ENCODE measurements around the gene MRPL19. TPM values are rescaled to one million over a fixed set of nuclear protein-coding genes. Genes with fewer than 3 reads are reported as not detected.
A peak's percentile ranks its signal among the peaks of the same experiment; 100 is the strongest.

MRPL19 gene
- total RNA-seq, 1 experiment from 2014 or later = 85.9 TPM

- no peaks in the 10 kb centered on the region for H3K36me3 ChIP-seq (ENCODE audit: low read depth, low read length)
- no peaks in the 10 kb centered on the region for H3K9me3 ChIP-seq (ENCODE audit: low read length)
- ChIA-PET POLR2A (ENCODE audit: unreplicated experiment) (no interaction called here), CTCF (no interaction called here)
- no TSS peak for BruUV-seq (replicated peaks)
- DNase-seq = no peak
- H4K20me1 ChIP-seq (ENCODE audit: low read length) = no peaks in the 10 kb centered on the region
- intact Hi-C loops (cut with micrococcal nuclease) = no loop called here
- H3K4me3 ChIP-seq (ENCODE audit: low read length) = no peak overlapping the region
- ATAC-seq = no peak
- H3K27ac ChIP-seq (ENCODE audit: low read length) = no peak overlapping the region
- no peak overlapping the region for H3K9ac ChIP-seq (ENCODE audit: low read length)
- no peaks in the 10 kb centered on the region for H3K79me2 ChIP-seq (ENCODE audit: low read length)
- no peaks in the 10 kb centered on the region for H3K9me2 ChIP-seq (replicated peaks; ENCODE audit: low read length)
- H3F3A ChIP-seq (ENCODE audit: low read length, unreplicated experiment) = peaks cover 4% of the 10 kb centered on the region
- no peaks in the 10 kb centered on the region for H3K27me3 ChIP-seq (ENCODE audit: low read length)
- no peak for TF ChIP-seq EZH2phosphoT487 (IDR thresholded peaks at IDR 0.05; ENCODE audit: borderline replicate concordance, low read length)
- no peak for TF ChIP-seq EZH2 (IDR thresholded peaks at IDR 0.05; ENCODE audit: low read length, unreplicated experiment)
- TF ChIP-seq CTCF (conservative IDR thresholded peaks at IDR 0.05; ENCODE audit: low read depth, low read length) = no peak
- no peak overlapping the region for H2AFZ ChIP-seq (ENCODE audit: low read length)
- H3K4me2 ChIP-seq (ENCODE audit: low read length) = no peak overlapping the region
- H3K4me1 ChIP-seq (ENCODE audit: insufficient read depth, low read length) = peaks cover 22% of the 10 kb centered on the region
These were observed 24.1 kb upstream of the MRPL19 start for GRCh38 chr2:75622500-75622899.

- Histone ChIP-seq H3K79me2 (ENCODE audit: low read length) (no peaks in the 10 kb centered on the region), H3F3A (ENCODE audit: low read length, unreplicated experiment) (peaks cover 4% of the 10 kb centered on the region), H3K9me3 (ENCODE audit: low read length) (no peaks in the 10 kb centered on the region), H3K4me3 (ENCODE audit: low read length) (no peak overlapping the region), H3K4me1 (ENCODE audit: insufficient read depth, low read length) (peaks cover 22% of the 10 kb centered on the region), H3K4me2 (ENCODE audit: low read length) (no peak overlapping the region), H3K36me3 (ENCODE audit: low read depth, low read length) (no peaks in the 10 kb centered on the region), H2AFZ (ENCODE audit: low read length) (no peak overlapping the region), H3K9me2 (replicated peaks; ENCODE audit: low read length) (no peaks in the 10 kb centered on the region), H4K20me1 (ENCODE audit: low read length) (no peaks in the 10 kb centered on the region), H3K27me3 (ENCODE audit: low read length) (no peaks in the 10 kb centered on the region), H3K9ac (ENCODE audit: low read length) (no peak overlapping the region), H3K27ac (ENCODE audit: low read length) (no peak overlapping the region)
- no peak for DNase-seq
- CTCF ChIA-PET = no interaction called here
- POLR2A ChIA-PET (ENCODE audit: unreplicated experiment) = no interaction called here
- no peak for TF ChIP-seq CTCF (conservative IDR thresholded peaks at IDR 0.05; ENCODE audit: low read depth, low read length)
- no peak for TF ChIP-seq EZH2 (IDR thresholded peaks at IDR 0.05; ENCODE audit: low read length, unreplicated experiment)
- no peak for TF ChIP-seq EZH2phosphoT487 (IDR thresholded peaks at IDR 0.05; ENCODE audit: borderline replicate concordance, low read length)
- intact Hi-C loops (cut with micrococcal nuclease) = no loop called here
- no TSS peak for BruUV-seq (replicated peaks)
- ATAC-seq = no peak
These were observed 23.7 kb upstream of the MRPL19 start for GRCh38 chr2:75622929-75623328.

- Histone ChIP-seq H2AFZ (ENCODE audit: low read length) (no peak overlapping the region), H4K20me1 (ENCODE audit: low read length) (no peaks in the 10 kb centered on the region), H3K9me2 (replicated peaks; ENCODE audit: low read length) (no peaks in the 10 kb centered on the region), H3K27ac (ENCODE audit: low read length) (no peak overlapping the region), H3K79me2 (ENCODE audit: low read length) (no peaks in the 10 kb centered on the region), H3K36me3 (ENCODE audit: low read depth, low read length) (no peaks in the 10 kb centered on the region), H3K4me3 (ENCODE audit: low read length) (no peak overlapping the region), H3K9me3 (ENCODE audit: low read length) (no peaks in the 10 kb centered on the region), H3K4me1 (ENCODE audit: insufficient read depth, low read length) (no peaks in the 10 kb centered on the region), H3K27me3 (ENCODE audit: low read length) (no peaks in the 10 kb centered on the region), H3K9ac (ENCODE audit: low read length) (no peak overlapping the region), H3K4me2 (ENCODE audit: low read length) (peak overlapping the region; percentile 20; the same call in 1 of the 2 replicates), H3F3A (ENCODE audit: low read length, unreplicated experiment) (no peaks in the 10 kb centered on the region)
- ChIA-PET CTCF (interaction anchor here (0.6 to 1.7 kb wide), 13 partner anchors 12 to 163 kb away, joined by 3 to 17 read pairs (median 4); partner anchors contain the start of gene EVA1A), POLR2A (ENCODE audit: unreplicated experiment) (no interaction called here)
- intact Hi-C loops (cut with micrococcal nuclease) = loop anchor here (1.0 kb wide), 3 partner anchors 19 to 163 kb away; no protein-coding TSS in a partner anchor
- DNase-seq (peak; percentile 90), ATAC-seq (peak; percentile 96)
- no TSS peak for BruUV-seq (replicated peaks)
- TF ChIP-seq EZH2 (IDR thresholded peaks at IDR 0.05; ENCODE audit: low read length, unreplicated experiment) (no peak), CTCF (conservative IDR thresholded peaks at IDR 0.05; ENCODE audit: low read depth, low read length) (peak; percentile 96), EZH2phosphoT487 (IDR thresholded peaks at IDR 0.05; ENCODE audit: borderline replicate concordance, low read length) (no peak)
These were observed 18.6 kb upstream of the MRPL19 start for GRCh38 chr2:75627902-75628504.
